HepG2 (cell line): ENCODE results near the gene RALY. TPM values are rescaled to one million over a fixed set of nuclear protein-coding genes. Genes with fewer than 3 reads are reported as not detected.

Source experiments
- ELF3 ChIP-seq: IDR thresholded peaks from 2 replicates; pipeline ENCODE4 v1.6.1; 2016; ENCODE audit warnings: missing genetic modification reagents, missing compliant biosample characterization
- EP300 ChIP-seq, 3 experiments: sonication (generic) in 1 of 3; formaldehyde crosslinking in 1 of 3; IDR thresholded peaks; 2 replicates each; pipeline versions ENCODE4 v1.5.1 to v1.6.1; 2011 to 2020; ENCODE audit warnings: low read depth in 2 of 3, low read length in 2 of 3, borderline replicate concordance in 1 of 3, improper control_type of control experiment in 1 of 3, mild to moderate bottlenecking in 1 of 3, missing genetic modification reagents in 1 of 3, moderate library complexity in 1 of 3
- KDM1A ChIP-seq: IDR thresholded peaks from 2 replicates; pipeline ENCODE4 v1.6.1; 2016; ENCODE audit warnings: missing compliant biosample characterization
- KLF16 ChIP-seq, 2 experiments: sonication (generic) in 1 of 2; formaldehyde crosslinking in 1 of 2; IDR thresholded peaks; 2 replicates each; pipeline versions ENCODE4 v1.6.1 to v1.8.0; 2016 to 2023; ENCODE audit warnings: missing genetic modification reagents in 2 of 2, missing compliant biosample characterization in 1 of 2
- MBNL3 ChIP-seq: fragments of 250-450 bp; sonication (Bioruptor Pico); conservative IDR thresholded peaks from 2 replicates; pipeline ENCODE4 v1.8.0; 2022; ENCODE audit warnings: mild to moderate bottlenecking, inconsistent platforms
- NFE2L1 ChIP-seq: sonication (generic); formaldehyde crosslinking; IDR thresholded peaks from 2 replicates; pipeline ENCODE4 v1.4.0; 2020; ENCODE audit warnings: missing genetic modification reagents, mild to moderate bottlenecking, borderline replicate concordance
- NR2F6 ChIP-seq, 2 experiments: IDR thresholded peaks; 2 replicates each; pipeline ENCODE4 v1.6.1; 2016; ENCODE audit warnings: antibody characterized with exemption in 1 of 2, mild to moderate bottlenecking in 1 of 2
- PATZ1 ChIP-seq: sonication (generic); formaldehyde crosslinking; IDR thresholded peaks from 2 replicates; pipeline ENCODE4 v1.4.0; 2020; ENCODE audit warnings: missing genetic modification reagents
- RAD21 ChIP-seq: fragments of 450-650 bp; formaldehyde crosslinking; IDR thresholded peaks from 2 replicates; pipeline ENCODE4 v1.5.0; 2020; ENCODE audit warnings: mild to moderate bottlenecking
- RBM22 ChIP-seq: fragments of 200-400 bp; formaldehyde crosslinking; optimal IDR thresholded peaks from 2 replicates; pipeline ENCODE3; 2017; ENCODE audit warnings: mild to moderate bottlenecking, low read length, moderate library complexity
- REXO4 ChIP-seq: sonication (generic); formaldehyde crosslinking; IDR thresholded peaks from 2 replicates; pipeline ENCODE4 v1.8.0; 2022; ENCODE audit warnings: missing genetic modification reagents, mild to moderate bottlenecking, borderline replicate concordance
- SAP130 ChIP-seq: IDR thresholded peaks from 2 replicates; pipeline ENCODE4 v1.6.1; 2016; ENCODE audit warnings: low read depth
- SOX5 ChIP-seq: IDR thresholded peaks from 2 replicates; pipeline ENCODE4 v1.6.1; 2016; ENCODE audit warnings: borderline replicate concordance
- THAP11 ChIP-seq: IDR thresholded peaks from 2 replicates; pipeline ENCODE4 v1.6.1; 2016; ENCODE audit warnings: missing biosample characterization, missing genetic modification reagents
- YEATS4 ChIP-seq: sonication (generic); formaldehyde crosslinking; IDR thresholded peaks from 2 replicates; pipeline ENCODE4 v1.4.0; 2020; ENCODE audit warnings: missing genetic modification reagents, borderline replicate concordance
- ZBTB8A ChIP-seq: sonication (generic); formaldehyde crosslinking; IDR thresholded peaks from 2 replicates; pipeline ENCODE4 v1.4.0; 2020; ENCODE audit warnings: mild to moderate bottlenecking, low read depth, missing genetic modification reagents, borderline replicate concordance
- ZMYM2 ChIP-seq: sonication (generic); formaldehyde crosslinking; IDR thresholded peaks from 2 replicates; pipeline ENCODE4 v1.8.0; 2022; ENCODE audit warnings: mild to moderate bottlenecking, missing genetic modification reagents
- ZNF382 ChIP-seq: sonication (generic); formaldehyde crosslinking; IDR thresholded peaks from 2 replicates; pipeline ENCODE4 v1.5.0; 2020; ENCODE audit warnings: missing genetic modification reagents, mild to moderate bottlenecking, borderline replicate concordance
- ZNF580 ChIP-seq: IDR thresholded peaks from 2 replicates; pipeline ENCODE4 v1.6.1; 2016; ENCODE audit warnings: low read depth, borderline replicate concordance
- ZNF746 ChIP-seq: sonication (generic); formaldehyde crosslinking; IDR thresholded peaks from 2 replicates; pipeline ENCODE4 v1.8.0; 2022; ENCODE audit warnings: mild to moderate bottlenecking, missing genetic modification reagents
- ZSCAN21 ChIP-seq: sonication (generic); formaldehyde crosslinking; IDR thresholded peaks from 2 replicates; pipeline ENCODE4 v1.8.0; 2022; ENCODE audit warnings: mild to moderate bottlenecking, missing genetic modification reagents, moderate library complexity, borderline replicate concordance
- polyA plus RNA-seq, 8 experiments: library from polyadenylated mRNA; depleted of rRNA in 3 of 8; stranded (reverse) in 7 of 8; unstranded in 1 of 8; fragments of >200 nt; fragmentation: Illumina TruSeq in 4 of 8; extraction: Trizol in 4 of 8; gene quantifications; 2 replicates each; pipeline versions ENCODE4 v1.2.1 to v1.2.3, GENCODE V29; 2011 to 2016; ENCODE audit warnings: low read depth in 4 of 8, missing spikeins in 1 of 8, mixed read lengths in 1 of 8; ENCODE audit not compliant: insufficient read depth in 1 of 8
- total RNA-seq, 5 experiments: library from RNA; depleted of rRNA; stranded (reverse); fragments of >200 nt; fragmentation: Illumina TruSeq; extraction: Trizol; gene quantifications; 2 replicates each; pipeline ENCODE4 v1.2.3, GENCODE V29; 2016; ENCODE audit warnings: low read depth in 1 of 5

The RALY gene
- total and polyA plus RNA-seq, 2 of the 13 experiments (the other 11 are each of a cell fraction or from before 2014, with no cell fraction given) = 178 to 186 TPM

- TF ChIP-seq ZNF746 (no peak), ZNF580 (no peak), MBNL3 (no peak), ZMYM2 (CRISPR knock-in tag) (0 out of 2 replicates have a peak, but pooled peaks have one; percentile 27), PATZ1 (CRISPR knock-in tag) (peak; percentile 28; the same call in 1 of the 2 replicates), REXO4 (CRISPR knock-in tag) (no peak), THAP11 (CRISPR knock-in tag) (no peak), ELF3 (CRISPR knock-in tag) (no peak), YEATS4 (CRISPR knock-in tag) (no peak), NFE2L1 (CRISPR knock-in tag) (no peak), ZNF382 (CRISPR knock-in tag) (no peak), RBM22 (peak; percentile 78), ZBTB8A (CRISPR knock-in tag) (no peak), KDM1A (CRISPR knock-in tag) (peak; percentile 24; the same call in 1 of the 2 replicates), ZSCAN21 (CRISPR knock-in tag) (no peak), NR2F6 (IDR thresholded peaks at IDR 0.05) (no peak), NR2F6 (CRISPR knock-in tag; IDR thresholded peaks at IDR 0.05) (0 out of 2 replicates have a peak, but pooled peaks have one; percentile 7), RAD21 (CRISPR knock-in tag) (no peak), KLF16 (CRISPR knock-in tag; IDR thresholded peaks at IDR 0.05) (peak in 1 of 2 experiments; percentile 37; a peak in 1 of 4 replicates), SAP130 (CRISPR knock-in tag) (0 out of 2 replicates have a peak, but pooled peaks have one; percentile 28), SOX5 (peak; percentile 56; the same call in 1 of the 2 replicates), EP300 (IDR thresholded peaks at IDR 0.05; ENCODE audit: low read depth in 2 of 2, low read length in 2 of 2) (peak in 1 of 2 experiments; percentile 27; a peak in 1 of 4 replicates), EP300 (CRISPR knock-in tag; IDR thresholded peaks at IDR 0.05; ENCODE audit: borderline replicate concordance) (no peak)
- TF ChIP-seq, all 625 proteins: peak for 15
Measured at GRCh38 chr20:34045930-34046725, 52.4 kb downstream of the RALY start (continued).
